AG04449 (cell line): ENCODE results near the gene NUP88.

Experiments used
- CTCF ChIA-PET: fragments of 350-600 bp; formaldehyde crosslinking; extraction: SDS; loops from one replicate; lab custom pipeline; 2021; ENCODE audit warnings: antibody characterized with exemption; lab: Yijun Ruan, JAX
- POLR2A ChIA-PET: fragments of 400-600, 350-600 bp; formaldehyde crosslinking; extraction: SDS; loops from one replicate; lab custom pipeline; 2020; ENCODE audit warnings: antibody characterized with exemption, inconsistent platforms; lab: Yijun Ruan, JAX
- DNase-seq: peaks from one replicate; pipeline ENCODE4 v3.0.0-alpha.2; 2010; ENCODE audit warnings: low read depth, low spot score
- H3K4me3 ChIP-seq: 2 replicates; pipeline ENCODE4 v1.5.1; 2011; ENCODE audit warnings: low read depth, mild to moderate bottlenecking, control low read depth, low read length
- CTCF ChIP-seq: IDR thresholded peaks from one replicate; pipeline ENCODE4 v1.5.1; 2011; ENCODE audit warnings: mild to moderate bottlenecking, moderate library complexity, low read length, control low read depth, inconsistent platforms; ENCODE audit not compliant: insufficient read depth; ENCODE audit errors: missing control alignments

The NUP88 gene

GRCh38 chr17:5391678-5392077 is 27.8 kb downstream of the NUP88 start:
- POLR2A ChIA-PET = no interaction called here
- CTCF ChIA-PET = interaction anchor here (0.9 to 1.6 kb wide), 4 partner anchors 21 to 93 kb away, joined by 3 to 4 read pairs (median 4); partner anchors contain the start of gene C1QBP
- no peak overlapping the region for H3K4me3 ChIP-seq
- no peak for TF ChIP-seq CTCF
- DNase-seq = no peak

- no peak overlapping the region for H3K4me3 ChIP-seq
- POLR2A ChIA-PET = no interaction called here
- no peak for TF ChIP-seq CTCF
- DNase-seq = no peak
- CTCF ChIA-PET = interaction anchor here (0.9 to 1.9 kb wide), 3 partner anchors 10 to 60 kb away, joined by 3 to 4 read pairs (median 3); no protein-coding TSS in a partner anchor
Measured at GRCh38 chr17:5381542-5381941, 37.9 kb downstream of the NUP88 start.

- DNase-seq = no peak
- H3K4me3 ChIP-seq = no peak overlapping the region
- CTCF ChIA-PET = interaction anchor here (0.7 to 1.4 kb wide), 3 partner anchors 17 to 131 kb away, joined by 3 read pairs; no protein-coding TSS in a partner anchor
- POLR2A ChIA-PET = interaction anchor here (0.9 kb wide), 1 partner anchor 9 kb away, joined by 5 read pairs; no protein-coding TSS in a partner anchor
- no peak for TF ChIP-seq CTCF
Measured at GRCh38 chr17:5380491-5381135, 38.8 kb downstream of the NUP88 start.

GRCh38 chr17:5379351-5380107 is 39.9 kb downstream of the NUP88 start:
- CTCF ChIA-PET = no interaction called here
- POLR2A ChIA-PET = interaction anchor here (0.9 kb wide), 1 partner anchor 11 kb away, joined by 5 read pairs; no protein-coding TSS in a partner anchor

GRCh38 chr17:5378566-5379207 is 40.8 kb downstream of the NUP88 start:
- no peak overlapping the region for H3K4me3 ChIP-seq
- no peak for TF ChIP-seq CTCF
- no peak for DNase-seq
- ChIA-PET POLR2A (no interaction called here), CTCF (interaction anchor here (0.7 kb wide), 1 partner anchor 60 kb away, joined by 3 read pairs; the partner anchor contains the start of gene C1QBP)

More at GRCh38 chr17:5379351-5380107, 39.9 kb downstream of the NUP88 start:
- H3K4me3 ChIP-seq = no peak overlapping the region
- TF ChIP-seq CTCF = no peak
- no peak for DNase-seq
